HCT116 (cell line): ENCODE measurements around the gene MAGI3. TPM values are rescaled to one million over a fixed set of nuclear protein-coding genes. Genes with fewer than 3 reads are reported as not detected.

Experiments used
- ATAC-seq: fragments of 200-7000 bp; cut with Tn5 transposase; 2 replicates; pipeline ENCODE4 v1.9.1; 2020; ENCODE audit warnings: mild to moderate bottlenecking, moderate library complexity
- Bru-seq: library from RNA; stranded (reverse); fragments of 400-500 nt; gene quantifications from one replicate; lab custom pipeline; 2021; lab: Mats Ljungman, UMichigan
- BruChase-seq, 2 experiments: library from RNA; stranded (reverse); fragments of 400-500 nt; gene quantifications; one replicate each; lab custom pipeline; 2021; lab: Mats Ljungman, UMichigan
- BruUV-seq: library from RNA; stranded (reverse); fragments of 400-500 nt; replicated peaks from 2 replicates; lab custom pipeline; 2021; lab: Mats Ljungman, UMichigan
- CTCF ChIA-PET: fragments of 300-600 bp; sonication (Branson Sonifier 250); formaldehyde crosslinking; loops from one replicate; lab custom pipeline; 2021; ENCODE audit warnings: antibody characterized with exemption; lab: Charles Lee
- POLR2A ChIA-PET: fragments of 300-600, 350-600 bp; sonication (Branson Sonifier 250); formaldehyde crosslinking; loops from one replicate; lab custom pipeline; 2021; ENCODE audit warnings: antibody characterized with exemption; lab: Charles Lee
- RAD21 ChIA-PET, 2 experiments: fragments of 300-600 bp; sonication (Branson Sonifier 250); formaldehyde crosslinking; loops; one replicate each; lab custom pipeline; 2023; ENCODE audit warnings: low total read pairs in 2 of 2; ENCODE audit not compliant: uncharacterized antibody in 2 of 2, unreplicated experiment in 2 of 2, low non-redundant PET in 1 of 2; lab: Charles Lee
- DNase-seq: peaks from one replicate; pipeline ENCODE4 v3.0.0-alpha.2; 2010; ENCODE audit warnings: low read depth, low spot score
- H2AFZ ChIP-seq: fragments of 200-600 bp; shearing (Covaris generic), sonication (generic); 2 replicates; pipeline ENCODE4 v1.6.1; 2017; ENCODE audit warnings: low read depth, mixed run types, mixed read lengths, antibody characterized with exemption, low read length; ENCODE audit not compliant: poor library complexity, severe bottlenecking
- H3K27ac ChIP-seq: 2 replicates; pipeline ENCODE4 v1.5.1; 2012; ENCODE audit warnings: low read depth, low read length
- H3K27me3 ChIP-seq: fragments of 200-600 bp; sonication (generic); 2 replicates; pipeline ENCODE4 v1.6.1; 2016; ENCODE audit warnings: mixed run types, low read length, mixed read lengths; ENCODE audit not compliant: insufficient read depth
- H3K36me3 ChIP-seq, 2 experiments: fragments of 200-500 bp in 1 of 2; fragments of 200-600 bp in 1 of 2; sonication (Bioruptor generic) in 1 of 2; sonication (generic) in 1 of 2; 2 replicates each; pipeline versions ENCODE4 v1.5.1 to v1.6.1; 2014 to 2016; ENCODE audit warnings: low read length in 2 of 2, inconsistent platforms in 1 of 2, mixed read lengths in 1 of 2, mixed run types in 1 of 2; ENCODE audit not compliant: insufficient read depth in 2 of 2, control insufficient read depth in 1 of 2
- H3K4me1 ChIP-seq, 2 experiments: fragments of 200-600 bp in 1 of 2; sonication (generic) in 1 of 2; 2 replicates each; pipeline versions ENCODE4 v1.5.1 to v1.6.1; 2012 to 2017; ENCODE audit warnings: low read length in 2 of 2, inconsistent platforms in 1 of 2, mild to moderate bottlenecking in 1 of 2, mixed read lengths in 1 of 2, mixed run types in 1 of 2, moderate library complexity in 1 of 2; ENCODE audit not compliant: insufficient read depth in 2 of 2, control insufficient read depth in 1 of 2
- H3K4me2 ChIP-seq: fragments of 200-600 bp; sonication (generic); 2 replicates; pipeline ENCODE4 v1.6.1; 2017; ENCODE audit warnings: mixed run types, low read length, mixed read lengths
- H3K4me3 ChIP-seq, 2 experiments: fragments of 200-600 bp in 1 of 2; sonication (generic) in 1 of 2; replicated peaks in 1 of 2; 2 replicates each; pipeline ENCODE4 v1.5.1; 2011 to 2016; ENCODE audit warnings: low read length in 2 of 2, control low read depth in 1 of 2, low read depth in 1 of 2, mild to moderate bottlenecking in 1 of 2, mixed read lengths in 1 of 2, mixed run types in 1 of 2
- H3K79me2 ChIP-seq: fragments of 200-600 bp; sonication (generic); 2 replicates; pipeline ENCODE4 v1.6.1; 2017; ENCODE audit warnings: mild to moderate bottlenecking, mixed run types, low read length, moderate library complexity, mixed read lengths; ENCODE audit not compliant: insufficient read depth
- H3K9ac ChIP-seq: fragments of 200-600 bp; sonication (generic); 2 replicates; pipeline ENCODE4 v1.6.1; 2016; ENCODE audit warnings: low read length, mixed read lengths
- H3K9me2 ChIP-seq: fragments of 200-600 bp; sonication (generic), shearing (Covaris generic); 2 replicates; pipeline ENCODE4 v1.6.1; 2017; ENCODE audit warnings: mixed run types, mild to moderate bottlenecking, moderate library complexity; ENCODE audit not compliant: insufficient read depth
- H3K9me3 ChIP-seq, 2 experiments: fragments of 200-500 bp in 1 of 2; fragments of 200-600 bp in 1 of 2; sonication (Bioruptor generic) in 1 of 2; sonication (generic) in 1 of 2; 2 replicates each; pipeline ENCODE4 v1.6.1; 2014 to 2017; ENCODE audit warnings: low read length in 2 of 2, mixed read lengths in 2 of 2, inconsistent platforms in 1 of 2, low read depth in 1 of 2, mild to moderate bottlenecking in 1 of 2, mixed run types in 1 of 2, moderate library complexity in 1 of 2; ENCODE audit not compliant: control insufficient read depth in 1 of 2, insufficient read depth in 1 of 2
- H4K20me1 ChIP-seq: fragments of 200-600 bp; sonication (generic), shearing (Covaris generic); 2 replicates; pipeline ENCODE4 v1.6.1; 2017; ENCODE audit warnings: mixed run types, mild to moderate bottlenecking, moderate library complexity; ENCODE audit not compliant: insufficient read depth
- CBX3 ChIP-seq: IDR thresholded peaks from 2 replicates; pipeline ENCODE4 v1.6.1; 2012; ENCODE audit warnings: low read depth
- EGR1 ChIP-seq: IDR thresholded peaks from 2 replicates; pipeline ENCODE4 v1.6.1; 2012; ENCODE audit warnings: low read depth
- FOSL1 ChIP-seq: IDR thresholded peaks from 2 replicates; pipeline ENCODE4 v1.6.1; 2012; ENCODE audit warnings: low read depth
- JUND ChIP-seq: IDR thresholded peaks from 2 replicates; pipeline ENCODE4 v1.6.1; 2012
- POLR2A ChIP-seq: IDR thresholded peaks from 2 replicates; pipeline ENCODE4 v1.7.0; 2011; ENCODE audit warnings: borderline replicate concordance; ENCODE audit not compliant: insufficient read depth, insufficient read length; ENCODE audit errors: extremely low read depth
- POLR2AphosphoS5 ChIP-seq: IDR thresholded peaks from 2 replicates; pipeline ENCODE4 v1.6.1; 2011; ENCODE audit warnings: mild to moderate bottlenecking, low read depth, low read length, moderate library complexity
- RAD21 ChIP-seq: IDR thresholded peaks from 2 replicates; pipeline ENCODE4 v1.6.1; 2012; ENCODE audit warnings: low read depth, mild to moderate bottlenecking
- SIN3A ChIP-seq: IDR thresholded peaks from 2 replicates; pipeline ENCODE4 v1.6.1; 2012; ENCODE audit warnings: low read depth
- SP1 ChIP-seq: IDR thresholded peaks from 2 replicates; pipeline ENCODE4 v1.6.1; 2012; ENCODE audit warnings: low read depth
- SRF ChIP-seq: IDR thresholded peaks from 2 replicates; pipeline ENCODE4 v1.6.1; 2012; ENCODE audit warnings: low read depth
- TCF7L2 ChIP-seq: IDR thresholded peaks from 2 replicates; pipeline ENCODE4 v1.7.0; 2011; ENCODE audit warnings: borderline replicate concordance, inconsistent platforms; ENCODE audit not compliant: insufficient read depth, insufficient read length; ENCODE audit errors: extremely low read depth
- intact Hi-C: fragments of 100-400 bp; cut with micrococcal nuclease; formaldehyde crosslinking; loops from 2 replicates; pipeline ENCODE4 v1.10.0; 2022
- long read RNA-seq: library from polyadenylated mRNA; unstranded; transcript quantifications from one replicate; pipeline ENCODE4 v2.0.0, GENCODE V29; 2021; ENCODE audit not compliant: unreplicated experiment
- polyA plus RNA-seq: library from polyadenylated mRNA; unstranded; fragments of >200 nt; gene quantifications from 2 replicates; pipeline ENCODE4 v1.2.1, GENCODE V29; 2012; ENCODE audit warnings: missing spikeins
- total RNA-seq: library from RNA; stranded (reverse); gene quantifications from one replicate; pipeline ENCODE4 v1.2.1, GENCODE V29; 2021; ENCODE audit not compliant: unreplicated experiment
- TF ChIP-seq, protein P1 (sequence below): IDR thresholded peaks from 2 replicates; pipeline ENCODE4 v1.6.1; 2012
- TF ChIP-seq, protein P2 (sequence below), 3 experiments: fragments of 200-600 bp in 1 of 3; sonication (generic) in 1 of 3; IDR thresholded peaks in 2 of 3; conservative IDR thresholded peaks in 1 of 3; 2 replicates each; pipeline ENCODE4 v1.5.1; 2012 to 2017; ENCODE audit warnings: low read depth in 2 of 3, low read length in 2 of 3, antibody characterized with exemption in 1 of 3, borderline replicate concordance in 1 of 3, control low read depth in 1 of 3, mild to moderate bottlenecking in 1 of 3, mixed read lengths in 1 of 3, mixed run types in 1 of 3, moderate library complexity in 1 of 3; ENCODE audit not compliant: insufficient read depth in 1 of 3
- TF ChIP-seq, protein P3 (sequence below): IDR thresholded peaks from 2 replicates; pipeline ENCODE4 v1.6.1; 2012

Gene MAGI3
- 11.8 TPM for total RNA-seq
- polyA plus RNA-seq: 3.9 and 5.6 TPM in 2 replicates
- percentile 62 among the genes with signal in this experiment for Bru-seq, nascent RNA
- percentile 49 among the genes with signal in this experiment for BruChase-seq, experiment 1, labeled RNA remaining after a 6-hour chase
- BruChase-seq, experiment 2, labeled RNA remaining after a 2-hour chase: percentile 56 among the genes with signal in this experiment
- long read RNA-seq, full-length matches to known transcripts: 11 of 30 reads
- long read RNA-seq, partial matches to known transcripts: 7 of 30 reads
- long read RNA-seq, other reads (novel, unspliced or antisense): 12 of 30 reads

DNA sequence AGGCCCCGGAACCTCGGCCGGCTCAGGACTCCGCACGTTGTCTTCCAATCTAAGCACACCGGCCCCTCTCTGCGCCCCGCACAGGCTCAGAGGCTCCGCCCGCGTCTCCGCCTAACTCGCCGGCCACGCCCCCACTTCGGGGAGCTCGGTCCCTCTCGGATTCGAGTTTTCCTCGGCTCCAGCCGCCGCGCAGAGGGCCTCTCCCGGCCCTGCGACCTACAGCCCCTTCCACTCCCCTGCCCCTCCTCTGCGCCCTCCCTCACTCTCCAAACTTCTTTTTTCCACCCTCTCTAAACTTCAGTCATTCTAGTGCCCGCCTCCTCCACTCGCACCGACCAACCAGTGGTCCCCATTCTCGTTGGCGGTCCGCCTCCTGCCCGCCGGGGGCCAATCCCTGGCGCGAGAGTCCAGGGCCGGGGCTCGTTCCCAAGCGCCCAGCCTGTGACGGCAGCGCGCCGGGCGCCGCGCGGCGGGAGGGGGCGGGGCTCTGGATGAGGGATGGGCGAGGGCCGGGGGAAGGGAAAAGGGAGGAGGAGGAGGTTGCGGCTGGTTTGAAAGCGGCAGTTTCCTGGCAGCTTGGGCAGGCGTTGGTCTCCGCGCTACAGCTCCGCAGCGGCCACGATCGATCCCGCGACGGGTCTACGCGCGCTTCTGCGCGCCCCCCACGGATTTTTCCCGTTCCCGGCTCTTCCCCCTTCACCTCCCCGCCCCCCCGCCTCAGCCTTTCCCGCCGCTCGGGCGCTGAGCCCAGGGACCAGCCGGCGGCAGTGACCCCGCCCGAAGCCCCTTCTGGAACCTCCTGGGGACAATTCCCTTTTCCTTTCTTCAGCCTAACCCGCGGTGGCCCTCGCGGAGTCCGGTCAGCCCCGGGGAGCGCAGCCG is at the start of gene MAGI3:
Gene MAGI3 (plus strand): TSS at position 563 of the 882 bp plus-strand sequence. CDS start 519 bp downstream, outside the sequence.
- ATAC-seq (peak; percentile 93), DNase-seq (peak; percentile 93)
- Histone ChIP-seq H3K4me2 (peak within 1 kb of the TSS; percentile 89), H3K79me2 (peaks cover 40% of the 10 kb centered on the region), H3K27me3 (no peaks in the 10 kb centered on the region), H3K9me2 (no peaks in the 10 kb centered on the region), H3K4me1 (peaks cover 15 to 41% of the 10 kb centered on the region in 2 experiments), H2AFZ (peak within 1 kb of the TSS; percentile 93), H3K4me3 (peak within 1 kb of the TSS; percentile 76 to 78), H3K9me3 (no peaks in the 10 kb centered on the region), H3K27ac (peak within 1 kb of the TSS; percentile 76), H3K9ac (peak within 1 kb of the TSS; percentile 72), H3K36me3 (no peaks in the 10 kb centered on the region), H4K20me1 (no peaks in the 10 kb centered on the region)
- RAD21 ChIA-PET: no interaction called here
- TF ChIP-seq POLR2AphosphoS5 (peak; percentile 63), POLR2A (peak; percentile 33), JUND (no peak), TCF7L2 (peak; percentile 58), CBX3 (no peak), RAD21 (no peak), SIN3A (0 out of 2 replicates have a peak, but pooled peaks have one; percentile 22), FOSL1 (no peak), EGR1 (peak; percentile 30; the same call in 1 of the 2 replicates), SP1 (peak; percentile 95), SRF (no peak)
- TF ChIP-seq, protein P1, sequence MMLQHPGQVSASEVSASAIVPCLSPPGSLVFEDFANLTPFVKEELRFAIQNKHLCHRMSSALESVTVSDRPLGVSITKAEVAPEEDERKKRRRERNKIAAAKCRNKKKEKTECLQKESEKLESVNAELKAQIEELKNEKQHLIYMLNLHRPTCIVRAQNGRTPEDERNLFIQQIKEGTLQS: no peak
- TF ChIP-seq, protein P2, sequence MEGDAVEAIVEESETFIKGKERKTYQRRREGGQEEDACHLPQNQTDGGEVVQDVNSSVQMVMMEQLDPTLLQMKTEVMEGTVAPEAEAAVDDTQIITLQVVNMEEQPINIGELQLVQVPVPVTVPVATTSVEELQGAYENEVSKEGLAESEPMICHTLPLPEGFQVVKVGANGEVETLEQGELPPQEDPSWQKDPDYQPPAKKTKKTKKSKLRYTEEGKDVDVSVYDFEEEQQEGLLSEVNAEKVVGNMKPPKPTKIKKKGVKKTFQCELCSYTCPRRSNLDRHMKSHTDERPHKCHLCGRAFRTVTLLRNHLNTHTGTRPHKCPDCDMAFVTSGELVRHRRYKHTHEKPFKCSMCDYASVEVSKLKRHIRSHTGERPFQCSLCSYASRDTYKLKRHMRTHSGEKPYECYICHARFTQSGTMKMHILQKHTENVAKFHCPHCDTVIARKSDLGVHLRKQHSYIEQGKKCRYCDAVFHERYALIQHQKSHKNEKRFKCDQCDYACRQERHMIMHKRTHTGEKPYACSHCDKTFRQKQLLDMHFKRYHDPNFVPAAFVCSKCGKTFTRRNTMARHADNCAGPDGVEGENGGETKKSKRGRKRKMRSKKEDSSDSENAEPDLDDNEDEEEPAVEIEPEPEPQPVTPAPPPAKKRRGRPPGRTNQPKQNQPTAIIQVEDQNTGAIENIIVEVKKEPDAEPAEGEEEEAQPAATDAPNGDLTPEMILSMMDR (IDR thresholded peaks at IDR 0.05 in 2 of 3, conservative IDR thresholded peaks at IDR 0.05 in 1 of 3; ENCODE audit: borderline replicate concordance in 1 of 3, insufficient read depth in 1 of 3, low read depth in 2 of 3, low read length in 2 of 3): no peak
- TF ChIP-seq, protein P3, sequence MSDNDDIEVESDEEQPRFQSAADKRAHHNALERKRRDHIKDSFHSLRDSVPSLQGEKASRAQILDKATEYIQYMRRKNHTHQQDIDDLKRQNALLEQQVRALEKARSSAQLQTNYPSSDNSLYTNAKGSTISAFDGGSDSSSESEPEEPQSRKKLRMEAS: peak; percentile 68; the same call in 1 of the 2 replicates
- intact Hi-C loops: no loop called here
- CTCF ChIA-PET: no interaction called here
- POLR2A ChIA-PET: interaction anchor here (1.3 kb wide), 1 partner anchor 9 kb away, joined by 6 read pairs; no protein-coding TSS in a partner anchor
- no TSS peak for BruUV-seq
